Iris pigment epithelial cell (primary cell): ENCODE data around the gene TSPAN4.

Source experiments
- DNase-seq: peaks from one replicate; pipeline ENCODE4 v3.0.0-alpha.2; 2011; ENCODE audit warnings: low read depth

The TSPAN4 gene

DNA sequence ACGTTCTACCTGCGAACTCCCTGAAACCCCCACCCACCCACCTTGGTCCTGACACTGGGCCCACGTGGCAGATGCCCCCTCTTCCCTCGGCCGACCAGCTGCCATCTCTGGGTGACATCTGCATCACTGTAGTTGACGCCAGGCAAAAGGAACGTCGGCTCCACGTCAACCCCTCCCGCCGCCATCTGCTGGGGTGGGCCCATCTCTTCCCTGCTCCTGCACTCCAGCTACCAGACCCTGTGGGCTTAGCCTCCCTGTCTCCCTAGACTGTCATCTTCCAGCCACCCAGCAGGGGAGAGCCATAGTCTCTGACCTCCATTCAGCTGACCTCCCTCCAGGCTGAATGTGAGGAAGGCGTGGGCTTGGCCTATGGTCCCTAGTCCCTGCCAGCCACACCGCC lies 46.6 kb downstream of the TSPAN4 start:
- DNase-seq = no peak

DNA sequence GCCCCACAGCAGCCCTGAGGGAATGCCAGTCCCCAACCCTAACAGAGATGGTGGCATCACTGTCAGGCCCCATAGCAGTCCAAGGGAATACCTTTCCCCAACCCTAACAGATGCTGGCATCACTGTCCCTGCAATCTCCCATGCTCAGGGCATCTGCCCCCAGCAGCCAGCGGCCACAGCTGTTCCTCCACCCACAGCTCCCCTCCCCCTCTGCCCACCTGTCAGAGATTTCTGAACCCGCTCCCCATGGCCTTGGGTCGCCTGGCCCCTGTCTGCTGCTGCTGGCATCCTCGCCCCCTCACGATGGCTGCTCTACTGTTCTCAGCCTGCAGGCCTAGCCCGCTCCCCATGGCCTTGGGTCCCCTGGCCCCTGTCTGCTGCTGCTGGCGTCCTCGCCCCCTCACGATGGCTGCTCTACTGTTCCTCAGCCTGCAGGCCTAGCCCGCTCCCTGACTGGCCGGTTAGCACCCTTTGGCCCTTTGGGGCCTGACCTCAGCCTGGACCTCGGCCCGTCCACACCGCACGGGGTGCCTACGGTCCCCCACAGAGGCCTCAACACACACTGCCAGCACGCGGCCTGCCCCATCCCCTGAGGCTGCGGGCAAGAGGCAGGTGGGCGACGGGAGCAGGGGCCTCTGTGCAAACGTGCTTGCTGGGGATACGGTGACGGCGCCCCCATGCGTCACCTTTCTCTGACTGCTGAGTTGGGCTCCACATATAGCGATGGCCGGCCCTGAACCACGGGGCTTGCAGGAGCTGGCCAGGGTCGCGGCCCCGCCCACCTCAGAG lies 47.2 kb downstream of the TSPAN4 start:
- DNase-seq = no peak

- DNase-seq = no peak
Observed at GRCh38 chr11:890794-891540, 48.3 kb downstream of the TSPAN4 start.

DNA sequence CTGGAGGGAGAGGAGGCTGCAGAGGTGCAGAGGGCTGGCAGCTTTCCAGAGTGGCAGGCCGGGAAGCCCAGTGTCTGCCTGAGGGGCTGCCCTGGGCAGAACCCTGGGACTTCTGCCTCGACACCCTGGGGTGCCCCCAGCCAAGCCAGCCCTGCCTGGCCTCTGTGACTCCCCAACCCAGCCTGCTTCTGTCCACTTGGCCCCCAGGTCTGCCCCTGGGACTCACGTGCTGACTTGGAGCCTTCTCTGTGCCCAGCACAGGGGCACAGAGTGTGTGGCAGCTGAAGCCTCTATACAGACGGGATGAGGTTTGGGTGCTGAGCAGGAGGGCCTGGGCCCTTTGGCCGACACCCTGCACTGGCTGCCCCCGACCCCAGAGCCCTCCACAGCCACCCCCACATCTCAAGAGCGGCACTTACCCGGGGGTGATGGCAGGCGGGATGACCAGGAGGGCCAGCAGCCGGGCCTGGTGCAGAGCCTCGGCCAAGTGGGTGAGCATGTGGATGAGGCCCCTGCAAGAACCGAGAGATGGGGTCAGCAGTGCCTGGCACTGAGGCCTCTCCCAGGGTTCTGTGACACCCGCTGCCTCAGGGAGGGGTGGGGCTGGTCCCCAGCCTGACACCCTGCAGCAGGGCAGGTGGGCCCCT lies 50.5 kb downstream of the TSPAN4 start:
- DNase-seq = no peak

DNA sequence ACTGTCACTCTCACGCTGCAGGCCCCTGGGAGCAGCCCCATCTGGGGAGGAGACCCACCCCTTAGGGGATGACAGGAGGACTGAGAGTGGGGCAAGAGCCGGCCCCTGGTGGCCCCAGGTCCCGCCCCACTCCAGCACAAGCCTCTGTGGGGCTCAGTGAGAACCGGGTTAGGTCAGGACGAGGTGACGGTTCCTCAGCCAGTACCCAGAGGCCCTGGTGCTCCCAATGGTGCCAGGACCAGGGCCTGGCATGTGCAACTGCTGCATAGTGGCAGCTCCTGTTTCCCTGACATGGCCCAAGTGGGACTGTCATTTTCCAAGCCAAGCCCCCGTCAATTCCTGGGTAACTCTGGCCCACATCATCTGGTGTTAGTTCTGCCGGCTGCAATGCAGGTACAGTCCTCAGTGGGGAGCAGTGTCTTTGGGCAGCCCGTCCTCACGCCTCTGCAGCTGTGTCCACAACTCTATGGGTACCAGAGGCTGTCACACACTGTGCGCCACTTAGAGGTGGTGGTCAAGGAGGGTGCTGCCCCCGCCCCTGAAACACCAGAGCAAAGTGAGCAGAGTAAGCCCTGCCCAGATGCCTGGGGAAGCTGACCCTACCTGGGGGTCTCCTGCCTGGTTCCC lies 52.0 kb downstream of the TSPAN4 start:
- DNase-seq = no peak

DNA sequence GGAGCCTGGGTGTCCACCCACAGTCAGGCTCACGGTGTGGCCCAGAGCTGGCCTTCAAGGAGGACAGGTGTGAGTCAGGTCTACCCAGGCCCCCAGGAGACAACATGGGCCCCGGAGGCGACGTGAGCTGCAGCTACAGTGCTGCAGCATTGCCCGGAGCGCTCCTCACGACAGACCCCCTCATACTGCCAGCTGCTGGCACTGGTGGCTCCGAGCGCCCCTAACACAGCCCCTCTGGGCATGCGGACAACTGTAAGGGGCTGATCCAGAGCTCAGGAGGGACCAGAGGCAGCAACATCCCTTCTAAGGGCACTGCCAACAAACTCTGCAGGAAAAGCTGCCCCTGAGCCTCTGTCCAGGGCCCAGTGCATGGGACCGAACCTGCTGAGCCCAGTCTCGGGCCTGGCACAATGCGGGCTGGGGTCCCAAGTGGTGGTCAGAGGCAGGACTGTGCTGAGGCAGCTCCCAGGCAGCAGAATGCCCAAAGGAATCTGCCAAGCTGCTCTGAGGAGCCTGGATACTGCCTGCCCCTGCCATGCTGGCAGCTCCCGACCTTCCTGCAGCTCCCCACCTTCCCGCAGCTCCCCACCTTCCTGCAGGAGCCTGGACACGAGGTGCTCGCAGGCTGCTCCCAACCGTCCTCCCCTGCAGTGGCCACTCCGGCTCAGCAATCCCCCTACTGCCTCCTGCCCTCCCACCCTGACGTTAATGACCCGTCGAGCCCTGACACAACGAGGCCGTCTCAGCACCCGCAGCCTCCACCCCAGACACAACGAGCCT lies 52.9 kb downstream of the TSPAN4 start:
- DNase-seq = no peak

DNA sequence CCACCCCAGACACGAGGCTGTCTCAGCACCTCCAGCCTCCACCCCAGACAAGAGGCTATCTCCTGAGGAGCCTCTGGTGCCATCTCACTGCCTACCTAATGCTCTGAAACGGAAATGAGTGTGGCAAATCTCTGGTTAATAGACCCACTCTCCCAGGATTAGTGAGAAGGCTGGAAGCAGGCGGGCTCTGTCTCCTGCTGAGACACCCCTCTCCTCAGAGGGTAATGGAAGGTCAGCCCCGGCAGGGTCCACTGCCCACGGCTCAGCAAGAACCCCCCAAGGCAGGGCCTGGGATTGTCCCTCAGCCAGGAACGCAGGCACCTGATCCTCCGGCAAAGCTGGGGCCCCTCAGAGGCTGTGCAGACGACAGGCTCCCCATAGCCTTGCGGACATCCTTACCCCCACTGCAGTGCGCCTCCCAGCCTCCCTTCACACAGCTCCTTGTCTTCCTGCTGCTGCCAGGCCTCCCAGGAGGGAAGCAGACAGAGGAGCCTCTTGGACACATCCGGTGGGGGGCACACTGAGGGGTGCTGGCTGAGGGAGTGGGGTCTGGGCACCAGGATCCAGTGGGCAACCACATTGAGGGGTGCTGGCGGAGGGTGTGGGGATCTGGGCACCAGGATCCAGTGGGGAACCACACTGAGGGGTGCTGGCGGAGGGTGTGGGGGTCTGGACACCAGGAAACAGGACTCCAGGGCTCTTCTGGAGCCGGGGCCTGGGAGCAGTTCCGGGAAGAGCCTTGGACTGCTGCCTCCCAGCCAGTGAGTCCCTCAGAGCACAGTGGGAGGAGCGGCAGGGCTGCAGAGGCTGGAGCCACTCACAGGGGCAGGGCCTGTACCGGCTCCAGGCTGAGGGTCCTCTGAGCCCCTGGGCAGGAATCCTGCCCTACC lies 54.8 kb downstream of the TSPAN4 start:
- no peak for DNase-seq

- peak; percentile 18 for DNase-seq
Observed at GRCh38 chr11:898143-898511, 55.5 kb downstream of the TSPAN4 start.

DNA sequence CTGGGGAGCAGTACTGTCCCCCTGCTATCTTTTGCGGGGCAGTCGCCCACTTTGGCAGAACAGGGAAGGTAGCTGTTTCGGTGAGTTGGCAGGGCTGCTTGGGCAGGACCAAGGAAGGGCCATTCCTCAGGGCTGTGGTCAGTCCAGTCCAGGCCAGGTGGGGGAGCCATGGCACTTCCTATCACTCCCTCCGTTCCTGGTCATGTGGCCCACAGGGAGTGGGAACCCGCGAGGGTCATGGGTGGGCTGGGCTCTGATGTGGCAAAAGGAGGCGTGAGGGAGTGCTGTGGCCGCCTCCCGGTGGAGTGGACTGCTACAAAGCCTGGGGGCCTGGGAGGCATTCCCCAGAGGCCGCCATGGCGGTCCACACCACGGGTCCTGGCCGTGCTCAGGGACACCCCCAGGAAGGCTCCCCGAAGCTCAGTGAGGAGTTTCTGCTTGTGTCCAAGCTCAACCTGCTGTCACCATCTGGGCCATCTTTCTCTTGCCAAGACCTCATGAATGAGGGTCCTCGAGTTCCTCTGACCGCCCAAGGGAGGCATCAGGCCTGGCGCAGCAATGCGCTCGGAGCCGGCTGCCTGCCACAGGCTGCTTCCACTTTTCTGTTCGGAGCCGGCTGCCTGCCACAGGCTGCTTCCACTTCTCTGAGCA lies 56.0 kb downstream of the TSPAN4 start:
- peak; percentile 15 for DNase-seq

DNA sequence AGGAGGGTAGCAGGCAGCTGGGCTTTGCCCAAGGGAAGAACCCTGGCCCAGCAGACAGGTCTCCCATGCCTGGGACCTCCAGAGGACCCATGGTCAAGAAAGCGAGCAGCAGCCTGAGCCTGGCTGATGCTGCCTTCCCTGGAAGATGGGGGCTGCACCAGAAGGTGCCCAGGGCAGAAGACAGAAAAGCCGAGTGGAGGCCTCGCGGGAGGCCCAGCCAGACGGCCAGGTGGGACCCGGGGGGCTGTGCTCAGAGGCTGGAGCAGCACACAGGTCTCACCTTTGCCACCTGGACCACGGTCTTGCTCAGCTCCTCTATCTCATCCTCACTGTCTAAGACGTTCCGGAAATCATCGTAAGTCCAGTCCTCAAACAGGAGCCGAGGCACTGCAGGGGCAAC lies 57.1 kb downstream of the TSPAN4 start:
- DNase-seq = no peak

GRCh38 chr11:900545-900944 lies 57.9 kb downstream of the TSPAN4 start:
- no peak for DNase-seq

GRCh38 chr11:901452-902061 lies 58.9 kb downstream of the TSPAN4 start:
- no peak for DNase-seq

DNA sequence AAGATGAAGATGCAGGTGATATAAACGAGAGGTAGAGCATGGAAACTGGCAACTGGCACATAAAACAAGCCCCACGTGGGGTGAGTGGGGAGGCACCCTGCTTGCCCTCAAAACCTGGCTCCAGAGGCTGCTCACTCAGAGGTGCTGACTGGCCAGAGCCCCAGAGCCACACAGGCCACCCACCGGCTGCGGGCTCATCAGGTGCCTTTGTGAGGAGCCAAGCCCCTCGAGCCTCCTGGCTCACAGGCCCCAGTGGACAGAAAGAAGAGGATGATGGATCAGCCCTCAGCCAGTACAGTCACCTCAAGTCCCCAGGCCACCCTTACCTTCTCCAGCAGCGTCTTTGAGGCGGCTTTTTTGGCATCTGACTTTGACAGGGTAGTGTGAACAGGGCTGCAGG lies 61.7 kb downstream of the TSPAN4 start:
- DNase-seq = no peak

GRCh38 chr11:905952-906351 lies 63.3 kb downstream of the TSPAN4 start:
- DNase-seq = no peak

DNA sequence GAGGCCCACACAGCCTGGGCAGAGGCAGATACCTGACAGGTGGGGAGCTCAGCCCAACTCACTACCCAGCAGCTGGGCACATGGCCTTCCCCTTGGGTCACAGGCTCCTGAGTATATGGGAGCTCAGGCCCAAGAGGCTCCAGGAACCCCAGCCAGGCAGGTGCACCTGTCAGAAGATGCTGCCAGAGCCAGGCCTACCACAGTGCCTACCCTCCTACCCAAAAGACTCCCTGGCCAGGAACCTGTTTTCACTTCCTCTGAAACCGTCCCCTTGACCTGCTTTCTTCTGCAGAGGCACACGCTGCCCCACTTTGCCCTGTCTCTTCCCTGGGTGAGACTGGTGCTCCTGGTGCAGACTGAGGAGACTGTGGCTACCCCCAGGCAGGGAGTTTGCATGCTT lies 65.0 kb downstream of the TSPAN4 start:
- DNase-seq = no peak

- peak; percentile 8 for DNase-seq
Observed at GRCh38 chr11:908273-908672, 65.6 kb downstream of the TSPAN4 start.

GRCh38 chr11:909406-909805 lies 66.8 kb downstream of the TSPAN4 start:
- DNase-seq = no peak

- no peak for DNase-seq
Observed at GRCh38 chr11:910044-910588, 67.5 kb downstream of the TSPAN4 start.

DNA sequence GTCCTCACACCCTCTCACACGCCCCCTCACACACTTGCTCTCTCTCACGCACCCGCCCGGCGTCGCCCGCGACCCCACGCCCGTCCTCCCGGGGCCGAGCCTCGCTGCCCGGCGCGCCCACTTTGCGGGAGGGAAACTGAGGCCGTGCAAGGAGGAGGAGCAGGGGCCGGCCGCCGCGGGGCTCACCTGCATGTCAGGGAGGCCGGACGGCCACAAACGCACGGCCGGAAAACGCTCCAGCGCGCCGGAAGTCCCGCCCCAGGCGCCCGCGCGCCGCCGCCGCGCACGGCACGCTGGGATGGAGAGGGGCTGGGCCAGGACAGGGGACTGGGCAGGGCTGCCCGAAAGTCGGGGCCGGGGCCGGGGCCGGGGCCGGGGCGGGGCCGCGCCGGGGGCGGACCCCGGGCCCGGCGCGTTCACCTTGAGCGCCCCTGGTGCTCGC lies 68.0 kb downstream of the TSPAN4 start, which contains the start of gene CHID1:
TSS of gene CHID1 (minus strand) at position 222 of the 442 bp plus-strand sequence. CDS start 5,994 bp downstream, outside the sequence.
- peak; percentile 88 for DNase-seq
